B cell (primary cell): ENCODE measurements around the gene PSEN1. TPM values are rescaled to one million over a fixed set of nuclear protein-coding genes. Genes with fewer than 3 reads are reported as not detected.
"Not testable (repeated sequence)": the region's sequence is repeated elsewhere in the genome, so short reads cannot be mapped to it uniquely, and the experiment has no call there.

Source experiments
- ATAC-seq: fragments of 200-7000 bp; cut with Tn5 transposase; one replicate; pipeline ENCODE4 v1.10.0; 2021; ENCODE audit warnings: low read depth, mild to moderate bottlenecking, moderate number of reproducible peaks, moderate library complexity
- CTCF ChIA-PET: fragments of 350-600 bp; sonication (Branson Sonifier 250); formaldehyde crosslinking; loops from one replicate; lab custom pipeline; 2021; ENCODE audit warnings: antibody characterized with exemption, inconsistent platforms; lab: Charles Lee
- POLR2A ChIA-PET: fragments of 350-600 bp; sonication (Branson Sonifier 250); formaldehyde crosslinking; loops from one replicate; lab custom pipeline; 2021; ENCODE audit warnings: antibody characterized with exemption; lab: Charles Lee
- DNase-seq: peaks from one replicate; pipeline ENCODE4 v3.0.0; 2013
- H2AFZ ChIP-seq: 2 replicates; pipeline ENCODE4 v1.6.1; 2012; ENCODE audit warnings: mild to moderate bottlenecking, low read depth, low read length; ENCODE audit not compliant: insufficient read depth, poor library complexity, severe bottlenecking
- H3K27ac ChIP-seq, 2 donors: 1 replicate in 1 of 2; 2 replicates in 1 of 2; pipeline ENCODE4 v1.5.1; 2012 to 2013; ENCODE audit warnings: low read length in 2 of 2, mild to moderate bottlenecking in 2 of 2, moderate library complexity in 1 of 2
- H3K27me3 ChIP-seq, 4 experiments: fragments of 200-600 bp in 1 of 4; sonication (generic) in 1 of 4; replicated peaks in 1 of 4; 1 replicate in 2 of 4; 2 replicates in 2 of 4; pipeline versions ENCODE4 v1.6.1 to v1.7.0; 2013 to 2016; ENCODE audit warnings: low read length in 3 of 4, mild to moderate bottlenecking in 2 of 4, mixed read lengths in 1 of 4, moderate library complexity in 1 of 4; ENCODE audit not compliant: insufficient read depth in 4 of 4, control insufficient read depth in 3 of 4; ENCODE audit errors: control extremely low read depth in 1 of 4
- H3K36me3 ChIP-seq, 2 experiments: replicated peaks in 1 of 2; 1 replicate in 1 of 2; 2 replicates in 1 of 2; pipeline versions ENCODE4 v1.6.1 to v1.7.1; 2013; ENCODE audit warnings: low read length in 1 of 2; ENCODE audit not compliant: insufficient read depth in 2 of 2, control insufficient read depth in 1 of 2; ENCODE audit errors: control extremely low read depth in 1 of 2, extremely low read depth in 1 of 2
- H3K4me1 ChIP-seq, 2 donors: fragments of 200-600 bp in 1 of 2; sonication (generic) in 1 of 2; 1 replicate in 1 of 2; 2 replicates in 1 of 2; pipeline versions ENCODE4 v1.5.1 to v1.6.1; 2013 to 2017; ENCODE audit warnings: low read length in 2 of 2; ENCODE audit not compliant: control insufficient read depth in 2 of 2, insufficient read depth in 2 of 2
- H3K4me2 ChIP-seq: replicated peaks from 2 replicates; pipeline ENCODE3; 2012; ENCODE audit warnings: mild to moderate bottlenecking, low read depth, low read length; ENCODE audit not compliant: poor library complexity, severe bottlenecking
- H3K4me3 ChIP-seq, 5 experiments: fragments of 200-600 bp in 1 of 5; sonication (generic) in 1 of 5; 1 replicate in 3 of 5; 2 replicates in 2 of 5; pipeline versions ENCODE4 v1.5.1 to v1.7.0; 2011 to 2016; ENCODE audit warnings: low read length in 4 of 5, mild to moderate bottlenecking in 4 of 5, low read depth in 2 of 5, control low read depth in 1 of 5, moderate library complexity in 1 of 5; ENCODE audit not compliant: insufficient read depth in 1 of 5; ENCODE audit errors: control extremely low read depth in 1 of 5, extremely low read depth in 1 of 5
- H3K79me2 ChIP-seq: fragments of 200-600 bp; sonication (generic); one replicate; pipeline ENCODE4 v1.6.0; 2016; ENCODE audit warnings: low read length; ENCODE audit not compliant: control insufficient read depth, insufficient read depth
- H3K9ac ChIP-seq: fragments of 200-600 bp; sonication (generic); 2 replicates; pipeline ENCODE4 v1.6.1; 2017; ENCODE audit warnings: mild to moderate bottlenecking, low read length, moderate library complexity
- H3K9me3 ChIP-seq, 3 donors: one replicate each; pipeline versions ENCODE4 v1.6.1 to v1.7.1; 2013; ENCODE audit warnings: low read length in 2 of 3; ENCODE audit not compliant: control insufficient read depth in 2 of 3, insufficient read depth in 1 of 3; ENCODE audit errors: control extremely low read depth in 1 of 3
- H4K20me1 ChIP-seq: 2 replicates; pipeline ENCODE4 v1.6.0; 2012; ENCODE audit warnings: mild to moderate bottlenecking, low read length; ENCODE audit not compliant: insufficient read depth, control insufficient read depth, poor library complexity, severe bottlenecking
- H3K27ac Mint-ChIP-seq: one replicate; pipeline ENCODE4 v1.8.0; 2021; ENCODE audit warnings: mixed read lengths
- H3K27me3 Mint-ChIP-seq: one replicate; pipeline ENCODE4 v1.8.0; 2021; ENCODE audit warnings: mixed read lengths
- H3K4me1 Mint-ChIP-seq: one replicate; pipeline ENCODE4 v1.8.0; 2021; ENCODE audit warnings: mixed read lengths
- H3K4me3 Mint-ChIP-seq: one replicate; pipeline ENCODE4 v1.8.0; 2021; ENCODE audit warnings: mixed read lengths
- H3K9me3 Mint-ChIP-seq: one replicate; pipeline ENCODE4 v1.8.0; 2022; ENCODE audit warnings: mixed read lengths; ENCODE audit not compliant: insufficient read depth
- EZH2 ChIP-seq: IDR thresholded peaks from 2 replicates; pipeline ENCODE4 v1.6.1; 2012; ENCODE audit warnings: borderline replicate concordance, low read depth, mild to moderate bottlenecking, moderate library complexity, low read length; ENCODE audit not compliant: insufficient read depth, poor library complexity, severe bottlenecking
- WGBS: methylation state at CpG from one replicate; pipeline ENCODE4 v1.1.5; 2013; ENCODE audit warnings: missing lambda C conversion rate; ENCODE audit not compliant: insufficient coverage; 5-methylcytosine and 5-hydroxymethylcytosine counted together
- intact Hi-C: fragments of 100-400 bp; cut with micrococcal nuclease; formaldehyde crosslinking; loops from one replicate; pipeline ENCODE4 v1.10.0; 2022
- polyA plus RNA-seq: library from polyadenylated mRNA; depleted of rRNA; stranded (reverse); fragments of >200 nt; gene quantifications from 2 replicates; pipeline ENCODE4 v1.2.3, GENCODE V29; 2012
- total RNA-seq, 2 donors: library from RNA; stranded (reverse); fragments of 120-200 nt in 1 of 2; gene quantifications; 1 replicate in 1 of 2; 2 replicates in 1 of 2; pipeline versions ENCODE4 v1.2.3 to v1.2.4, GENCODE V29; 2013 to 2022
- TF ChIP-seq, protein P1 (sequence below): fragments of 200-600 bp; IDR thresholded peaks from one replicate; pipeline ENCODE4 v1.8.0; 2022; ENCODE audit warnings: antibody characterized with exemption, mild to moderate bottlenecking

Gene PSEN1
- total and polyA plus RNA-seq, 2 donors (not counting 1 experiment from before 2014, with no cell fraction given), result 10.2 to 75.9 TPM

DNA sequence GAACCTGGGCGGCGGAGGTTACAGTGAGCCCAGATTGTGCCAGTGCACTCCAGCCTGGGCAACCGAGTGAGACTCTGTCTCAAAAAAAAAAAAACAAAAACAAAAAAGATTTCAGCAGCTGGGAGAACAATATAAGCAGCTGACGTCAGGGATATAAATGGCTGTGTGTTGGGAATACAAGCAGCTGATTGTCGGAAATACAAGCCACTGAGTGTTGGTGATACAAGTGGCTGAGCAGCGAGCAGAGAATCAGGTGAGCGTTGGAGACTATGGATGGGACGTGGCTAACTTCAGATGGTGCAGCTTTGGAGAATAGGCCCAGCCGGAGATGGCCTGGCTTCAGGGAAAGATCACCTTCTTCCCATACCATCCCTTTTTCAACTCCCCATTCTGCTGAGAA is 32.0 kb downstream of the PSEN1 start:
- no peak overlapping the region for H2AFZ ChIP-seq
- Mint-ChIP-seq H3K4me3 (no peak overlapping the region), H3K27me3 (no peaks in the 10 kb centered on the region), H3K9me3 (no peaks in the 10 kb centered on the region), H3K4me1 (no peaks in the 10 kb centered on the region), H3K27ac (no peak overlapping the region)
- no peaks in the 10 kb centered on the region for H3K79me2 ChIP-seq
- H3K4me3 ChIP-seq, result no peak overlapping the region
- no peak for DNase-seq
- TF ChIP-seq, protein P1, sequence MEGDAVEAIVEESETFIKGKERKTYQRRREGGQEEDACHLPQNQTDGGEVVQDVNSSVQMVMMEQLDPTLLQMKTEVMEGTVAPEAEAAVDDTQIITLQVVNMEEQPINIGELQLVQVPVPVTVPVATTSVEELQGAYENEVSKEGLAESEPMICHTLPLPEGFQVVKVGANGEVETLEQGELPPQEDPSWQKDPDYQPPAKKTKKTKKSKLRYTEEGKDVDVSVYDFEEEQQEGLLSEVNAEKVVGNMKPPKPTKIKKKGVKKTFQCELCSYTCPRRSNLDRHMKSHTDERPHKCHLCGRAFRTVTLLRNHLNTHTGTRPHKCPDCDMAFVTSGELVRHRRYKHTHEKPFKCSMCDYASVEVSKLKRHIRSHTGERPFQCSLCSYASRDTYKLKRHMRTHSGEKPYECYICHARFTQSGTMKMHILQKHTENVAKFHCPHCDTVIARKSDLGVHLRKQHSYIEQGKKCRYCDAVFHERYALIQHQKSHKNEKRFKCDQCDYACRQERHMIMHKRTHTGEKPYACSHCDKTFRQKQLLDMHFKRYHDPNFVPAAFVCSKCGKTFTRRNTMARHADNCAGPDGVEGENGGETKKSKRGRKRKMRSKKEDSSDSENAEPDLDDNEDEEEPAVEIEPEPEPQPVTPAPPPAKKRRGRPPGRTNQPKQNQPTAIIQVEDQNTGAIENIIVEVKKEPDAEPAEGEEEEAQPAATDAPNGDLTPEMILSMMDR, result no peak
- no peak for TF ChIP-seq EZH2
- CTCF ChIA-PET, result no interaction called here
- peaks cover 5 to 65% of the 10 kb centered on the region in 2 experiments for H3K36me3 ChIP-seq
- H3K27ac ChIP-seq, result no peak overlapping the region
- no peak overlapping the region for H3K4me2 ChIP-seq
- H3K4me1 ChIP-seq, result no peaks in the 10 kb centered on the region
- WGBS, result 97% methylated on average over 6 of the region's 9 CpGs
- no peak for ATAC-seq
- intact Hi-C loops, result no loop called here
- H3K9me3 ChIP-seq, result no peaks in the 10 kb centered on the region
- no peaks in the 10 kb centered on the region for H3K27me3 ChIP-seq
- no peaks in the 10 kb centered on the region for H4K20me1 ChIP-seq
- H3K9ac ChIP-seq, result no peak overlapping the region
- POLR2A ChIA-PET, result no interaction called here

GRCh38 chr14:73168691-73169090 is 32.4 kb downstream of the PSEN1 start:
- H3K4me1 Mint-ChIP-seq, result no peaks in the 10 kb centered on the region
- Histone ChIP-seq H3K4me1 (no peaks in the 10 kb centered on the region), H3K4me3 (no peak overlapping the region), H3K9ac (no peak overlapping the region), H3K27ac (no peak overlapping the region), H2AFZ (no peak overlapping the region), H3K4me2 (no peak overlapping the region), H3K27me3 (no peaks in the 10 kb centered on the region), H3K79me2 (no peaks in the 10 kb centered on the region), H3K36me3 (peaks cover 5 to 66% of the 10 kb centered on the region in 2 experiments), H4K20me1 (no peaks in the 10 kb centered on the region), H3K9me3 (no peaks in the 10 kb centered on the region)
- ChIA-PET POLR2A (no interaction called here), CTCF (interaction anchor here (0.7 kb wide), 2 partner anchors 303 to 325 kb away, joined by 4 read pairs; no protein-coding TSS in a partner anchor)
- intact Hi-C loops, result no loop called here
- no peak overlapping the region for H3K27ac Mint-ChIP-seq
- no peak for ATAC-seq
- 97% methylated on average over 10 of the region's 14 CpGs for WGBS
- H3K4me3 Mint-ChIP-seq, result no peak overlapping the region
- DNase-seq, result no peak
- H3K9me3 Mint-ChIP-seq, result no peaks in the 10 kb centered on the region
- no peaks in the 10 kb centered on the region for H3K27me3 Mint-ChIP-seq
- TF ChIP-seq, protein P1, result no peak
- TF ChIP-seq EZH2, result no peak

DNA sequence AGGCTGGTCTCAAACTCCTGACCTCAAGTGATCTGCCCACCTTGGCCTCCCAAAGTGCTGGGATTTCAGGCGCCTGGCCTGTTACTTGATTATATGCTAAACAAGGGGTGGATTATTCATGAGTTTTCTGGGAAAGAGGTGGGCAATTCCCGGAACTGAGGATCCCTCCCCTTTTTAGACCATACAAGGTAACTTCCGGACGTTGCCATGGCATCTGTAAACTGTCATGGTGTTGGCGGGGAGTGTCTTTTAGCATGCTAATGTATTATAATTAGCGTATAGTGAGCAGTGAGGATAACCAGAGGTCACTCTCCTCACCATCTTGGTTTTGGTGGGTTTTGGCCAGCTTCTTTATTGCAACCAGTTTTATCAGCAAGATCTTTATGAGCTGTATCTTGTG is 33.5 kb downstream of the PSEN1 start:
- H4K20me1 ChIP-seq, ATAC-seq, H3K9me3 Mint-ChIP-seq, H3K27me3 Mint-ChIP-seq, H3K9me3 ChIP-seq, H2AFZ ChIP-seq, H3K4me2 ChIP-seq, H3K4me1 ChIP-seq, H3K9ac ChIP-seq, H3K4me3 ChIP-seq, H3K4me3 Mint-ChIP-seq, intact Hi-C loops, POLR2A ChIA-PET, H3K27ac Mint-ChIP-seq, CTCF ChIA-PET, H3K27me3 ChIP-seq, H3K79me2 ChIP-seq, H3K27ac ChIP-seq, H3K4me1 Mint-ChIP-seq, DNase-seq: not testable (repeated sequence)
- WGBS, result no CpG with 5 or more reads among the region's 6 CpGs
- H3K36me3 ChIP-seq, result peaks cover 7 to 77% of the 10 kb centered on the region in 2 experiments
